Right ventricle myocardium inferior (tissue), 1 donor: Measurements from ENCODE around the gene PSMB10. TPM values are rescaled to one million over a fixed set of nuclear protein-coding genes. Genes with fewer than 3 reads are reported as not detected.
"Not testable (repeated sequence)": the region's sequence is repeated elsewhere in the genome, so short reads cannot be mapped to it uniquely, and the experiment has no call there.

Experiments
- ATAC-seq: fragments of 200-7000 bp; cut with Tn5 transposase; one replicate; pipeline ENCODE4 v1.9.1; 2020; ENCODE audit warnings: mild to moderate bottlenecking, moderate library complexity
- DNase-seq: peaks from one replicate; pipeline ENCODE4 v3.0.0; 2021; ENCODE audit errors: missing footprints
- intact Hi-C: fragments of 100-400 bp; cut with DNase I; formaldehyde crosslinking; loops from one replicate; pipeline ENCODE4 v1.11.0; 2022
- long read RNA-seq: library from polyadenylated mRNA; unstranded; transcript quantifications from one replicate; pipeline ENCODE4 v2.0.0, GENCODE V29; 2021
- total RNA-seq: library from RNA; stranded (reverse); fragmentation: NEBNext Ultra II Directional; extraction: Animal tissue kit (Norgen Biotek cat#: 25700); gene quantifications from one replicate; pipeline ENCODE4 v1.2.1, GENCODE V29; 2021
- donor health status: DM: no; HTN: yes; CAD: no; lungs with severe emphysema.

PSMB10 gene
- total RNA-seq, result 59.3 TPM
- long read RNA-seq, transcript PSMB10-201 (8 exons, 1,218 nt), result minor isoform, 6 of 15 reads
- long read RNA-seq, transcript PSMB10-203 (4 exons, 591 nt), result major isoform, 7 of 15 reads
- long read RNA-seq, partial matches to known transcripts, result 2 of 15 reads
- long read RNA-seq, other reads (novel, unspliced or antisense), result 0 of 15 reads

- ATAC-seq (peak; percentile 20), DNase-seq (peak; percentile 84)
- intact Hi-C loops, result loop anchor here (2.0 kb wide), 1 partner anchor 32 kb away; the partner anchor contains the start of gene SLC12A4
Measured at GRCh38 chr16:67936124-67936879, at the start of gene PSMB10. TSS of gene PSMB10 (minus strand) at chr16:67936850. CDS start at chr16:67936749, 101 bp downstream.

- DNase-seq (peak; percentile 28), ATAC-seq (no peak)
- intact Hi-C loops, result no loop called here
Measured at GRCh38 chr16:67982011-67982696, 45.5 kb upstream of the PSMB10 start.

GRCh38 chr16:67979955-67980678, 43.5 kb upstream of the PSMB10 start, which contains the start of gene DPEP3:
TSS of gene DPEP3 (minus strand) at chr16:67980499. CDS start at chr16:67980380, 119 bp downstream.
- ATAC-seq, result no peak
- intact Hi-C loops, result no loop called here

GRCh38 chr16:67977469-67978227, 41.0 kb upstream of the PSMB10 start:
- no peak for DNase-seq
- peak; percentile 47 for ATAC-seq
- intact Hi-C loops, result no loop called here

More at GRCh38 chr16:67979955-67980678, 43.5 kb upstream of the PSMB10 start, which contains the start of gene DPEP3:
- DNase-seq, result no peak

- no peak for ATAC-seq
- intact Hi-C loops, result no loop called here
- no peak for DNase-seq
Measured at GRCh38 chr16:67977005-67977404, 40.4 kb upstream of the PSMB10 start.

GRCh38 chr16:67976205-67976604, 39.6 kb upstream of the PSMB10 start:
- ATAC-seq (no peak), DNase-seq (no peak)
- intact Hi-C loops, result no loop called here

GRCh38 chr16:67975321-67976105, 38.9 kb upstream of the PSMB10 start:
- peak; percentile 14 for DNase-seq
- no peak for ATAC-seq
- intact Hi-C loops, result no loop called here

GRCh38 chr16:67972285-67972684, 35.6 kb upstream of the PSMB10 start:
- peak; percentile 4 for DNase-seq
- intact Hi-C loops, ATAC-seq: not testable (repeated sequence)

- intact Hi-C loops, result no loop called here
- no peak for ATAC-seq
Measured at GRCh38 chr16:67971111-67971510, 34.5 kb upstream of the PSMB10 start.

GRCh38 chr16:67969254-67970039, 32.8 kb upstream of the PSMB10 start:
- no peak for ATAC-seq

More at GRCh38 chr16:67971111-67971510, 34.5 kb upstream of the PSMB10 start:
- DNase-seq, result peak; percentile 3

GRCh38 chr16:67968400-67969253, 32.0 kb upstream of the PSMB10 start, which contains the start of gene SLC12A4:
TSS of gene SLC12A4 (minus strand) at chr16:67968637. CDS start at chr16:67968553, 84 bp downstream.
- intact Hi-C loops, result loop anchor here (2.0 kb wide), 1 partner anchor 32 kb away; the partner anchor contains the start of gene PSMB10
- DNase-seq (peak; percentile 92), ATAC-seq (peak; percentile 89)

More at GRCh38 chr16:67969254-67970039, 32.8 kb upstream of the PSMB10 start:
- no peak for DNase-seq
- intact Hi-C loops, result loop anchor here (2.0 kb wide), 1 partner anchor 33 kb away; the partner anchor contains the start of gene PSMB10

- no peak for DNase-seq
- ATAC-seq, result peak; percentile 38
- intact Hi-C loops, result loop anchor here (2.0 kb wide), 1 partner anchor 31 kb away; the partner anchor contains the start of gene PSMB10
Measured at GRCh38 chr16:67967958-67968399, 31.3 kb upstream of the PSMB10 start.

GRCh38 chr16:67967183-67967957, 30.7 kb upstream of the PSMB10 start:
- ATAC-seq (no peak), DNase-seq (no peak)
- intact Hi-C loops, result no loop called here

GRCh38 chr16:67966549-67967182, 30.0 kb upstream of the PSMB10 start:
- no peak for ATAC-seq

More at GRCh38 chr16:67966549-67967182, 30.0 kb upstream of the PSMB10 start:
- intact Hi-C loops, result no loop called here
- DNase-seq, result no peak
